ENCODE results near the gene SGCE. TPM values are rescaled to one million over a fixed set of nuclear protein-coding genes. Genes with fewer than 3 reads are reported as not detected.

SGCE gene
- total and polyA plus RNA-seq, 10 of the 15 experiments (the other 5 are each of a cell fraction or from before 2014, with no cell fraction given) = 30.5 to 80.1 (median 49.2) TPM

GRCh38 chr7:94567396-94567795, 88.5 kb downstream of the SGCE start:
- Histone ChIP-seq H3K27me3 (replicated peaks in 1 of 2; ENCODE audit: control insufficient read depth in 2 of 2, insufficient read depth in 2 of 2, low read length in 1 of 2) (no peaks in the 10 kb centered on the region), H2AFZ (ENCODE audit: control insufficient read depth, low read depth, low read length) (no peak overlapping the region), H3K4me1 (ENCODE audit: control insufficient read depth, insufficient read depth, low read length) (no peaks in the 10 kb centered on the region), H3K4me3 (no peak overlapping the region), H3K4me2 (ENCODE audit: control insufficient read depth, insufficient read depth) (no peak overlapping the region), H3K9me3 (replicated peaks; ENCODE audit: control insufficient read depth, insufficient read depth, low read length) (no peaks in the 10 kb centered on the region; the same call in 2 of the 3 replicates), H3K79me2 (ENCODE audit: control insufficient read depth, insufficient read depth, low read length) (no peaks in the 10 kb centered on the region), H3K27ac (ENCODE audit: control insufficient read depth, insufficient read depth) (no peak overlapping the region), H4K20me1 (ENCODE audit: control insufficient read depth, insufficient read depth) (no peaks in the 10 kb centered on the region), H3K36me3 (ENCODE audit: control insufficient read depth in 2 of 2, insufficient read depth in 2 of 2, low read length in 1 of 2) (no peaks in the 10 kb centered on the region; a peak in 1 of 4 replicates), H3K9ac (ENCODE audit: control insufficient read depth, insufficient read depth, low read length) (no peak overlapping the region)
- ATAC-seq = no peak
- ChIA-PET RAD21 (ENCODE audit: unreplicated experiment) (no interaction called here), POLR2A (no interaction called here), CTCF (no interaction called here), SMC1A (ENCODE audit: uncharacterized antibody, unreplicated experiment) (interaction anchor here (0.9 to 1.3 kb wide), 3 partner anchors 24 to 53 kb away, joined by 3 to 4 read pairs (median 4); no protein-coding TSS in a partner anchor)
- DNase-seq (ENCODE audit: low read depth, low spot score) = no peak
- no TSS peak for BruUV-seq (replicated peaks)
- TF ChIP-seq KLF5 (IDR thresholded peaks at IDR 0.05; ENCODE audit: partially characterized antibody) (no peak), IRF4 (IDR thresholded peaks at IDR 0.05; ENCODE audit: low read depth, low read length) (no peak), KDM1A (IDR thresholded peaks at IDR 0.05; ENCODE audit: borderline replicate concordance) (no peak), REST (IDR thresholded peaks at IDR 0.05; ENCODE audit: low read depth, low read length) (no peak), NR2F1 (conservative IDR thresholded peaks at IDR 0.05) (no peak), POLR2A (IDR thresholded peaks at IDR 0.05; ENCODE audit: low read depth, low read length) (no peak), SREBF2 (IDR thresholded peaks at IDR 0.05; ENCODE audit: low read length) (no peak), SMAD5 (IDR thresholded peaks at IDR 0.05; ENCODE audit: low read depth) (no peak), CHD2 (IDR thresholded peaks at IDR 0.05; ENCODE audit: borderline replicate concordance, low read depth, low read length) (no peak), E4F1 (IDR thresholded peaks at IDR 0.05; ENCODE audit: borderline replicate concordance, partially characterized antibody) (no peak), POLR2AphosphoS5 (IDR thresholded peaks at IDR 0.05; ENCODE audit: low read length) (no peak)
- no peak for FAIRE-seq
- intact Hi-C loops (cut with micrococcal nuclease; ENCODE audit: unreplicated experiment) (no loop called here), in situ Hi-C loops (cut with MboI) (no loop called here)

Data from GM12878 (cell line).